Keratinocyte (primary cell): ENCODE data around the gene ANKFN1. TPM values are rescaled to one million over a fixed set of nuclear protein-coding genes. Genes with fewer than 3 reads are reported as not detected.

ENCODE experiments used
- DNase-seq: peaks from one replicate; pipeline ENCODE4 v3.0.0-alpha.2; 2011; ENCODE audit warnings: low read depth, missing footprints, low spot score
- FAIRE-seq: peaks from 2 replicates; lab custom pipeline; 2011; peaks lifted over from hg19 to GRCh38; lab: Jason Lieb, UNC
- H2AFZ ChIP-seq: 2 replicates; pipeline ENCODE4 v1.6.0; 2012; ENCODE audit warnings: low read length, control low read depth, inconsistent platforms; ENCODE audit not compliant: control insufficient read depth
- H3K27ac ChIP-seq: 2 replicates; pipeline ENCODE4 v1.5.1; 2011; ENCODE audit warnings: low read length; ENCODE audit not compliant: control insufficient read depth, insufficient read depth
- H3K27me3 ChIP-seq: 3 replicates; pipeline ENCODE4 v1.6.0; 2011; ENCODE audit warnings: low read length; ENCODE audit not compliant: control insufficient read depth, insufficient read depth; ENCODE audit errors: extremely low read depth
- H3K36me3 ChIP-seq, 2 experiments: 2 replicates in 1 of 2; 3 replicates in 1 of 2; pipeline ENCODE4 v1.5.1; 2011; ENCODE audit warnings: low read length in 2 of 2, mild to moderate bottlenecking in 1 of 2; ENCODE audit not compliant: control insufficient read depth in 2 of 2, insufficient read depth in 2 of 2; ENCODE audit errors: extremely low read depth in 1 of 2
- H3K4me1 ChIP-seq: 3 replicates; pipeline ENCODE4 v1.5.1; 2011; ENCODE audit warnings: low read length; ENCODE audit not compliant: control insufficient read depth, insufficient read depth; ENCODE audit errors: extremely low read depth
- H3K4me2 ChIP-seq: 3 replicates; pipeline ENCODE4 v1.6.0; 2011; ENCODE audit warnings: low read depth, low read length; ENCODE audit not compliant: control insufficient read depth, insufficient read depth; ENCODE audit errors: extremely low read depth
- H3K4me3 ChIP-seq, 3 experiments: fragments of 200-600 bp in 1 of 3; sonication (generic) in 1 of 3; 2 replicates in 2 of 3; 3 replicates in 1 of 3; pipeline ENCODE4 v1.5.1; 2011 to 2016; ENCODE audit warnings: low read length in 3 of 3, mild to moderate bottlenecking in 3 of 3, control low read depth in 2 of 3, inconsistent platforms in 1 of 3, low read depth in 1 of 3, mixed read lengths in 1 of 3, mixed run types in 1 of 3, moderate library complexity in 1 of 3; ENCODE audit not compliant: control insufficient read depth in 2 of 3, insufficient read depth in 2 of 3; ENCODE audit errors: extremely low read depth in 1 of 3
- H3K79me2 ChIP-seq: 2 replicates; pipeline ENCODE4 v1.6.0; 2012; ENCODE audit warnings: low read length; ENCODE audit not compliant: control insufficient read depth, insufficient read depth
- H3K9ac ChIP-seq: 3 replicates; pipeline ENCODE4 v1.6.0; 2011; ENCODE audit warnings: low read length; ENCODE audit not compliant: control insufficient read depth, insufficient read depth; ENCODE audit errors: extremely low read depth
- H3K9me1 ChIP-seq: 3 replicates; pipeline ENCODE4 v1.6.0; 2011; ENCODE audit warnings: low read length; ENCODE audit not compliant: control insufficient read depth, insufficient read depth; ENCODE audit errors: extremely low read depth
- H3K9me3 ChIP-seq: 2 replicates; pipeline ENCODE4 v1.5.1; 2012; ENCODE audit warnings: low read depth, low read length; ENCODE audit not compliant: control insufficient read depth
- H4K20me1 ChIP-seq: 3 replicates; pipeline ENCODE4 v1.6.0; 2011; ENCODE audit warnings: low read length; ENCODE audit not compliant: control insufficient read depth, insufficient read depth; ENCODE audit errors: extremely low read depth
- CTCF ChIP-seq, 3 experiments: IDR thresholded peaks in 1 of 3; conservative IDR thresholded peaks in 1 of 3; optimal IDR thresholded peaks in 1 of 3; 2 replicates in 2 of 3; 3 replicates in 1 of 3; pipeline versions ENCODE3 to v1.5.1; 2011; ENCODE audit warnings: low read length in 3 of 3, mild to moderate bottlenecking in 3 of 3, moderate library complexity in 2 of 3, control low read depth in 1 of 3, inconsistent platforms in 1 of 3; ENCODE audit not compliant: insufficient read depth in 2 of 3; ENCODE audit errors: extremely low read depth in 1 of 3
- EZH2 ChIP-seq: IDR thresholded peaks from one replicate; pipeline ENCODE4 v1.6.1; 2012; ENCODE audit warnings: inconsistent platforms, mild to moderate bottlenecking, low read length, moderate library complexity
- dilution Hi-C: fragments of 300-500 bp; cut with MboI; formaldehyde crosslinking; loops from one replicate; pipeline ENCODE4 v1.7.0; 2020; ENCODE audit warnings: low sequenced_read_pairs; ENCODE audit not compliant: extremely low pct_ligation_motif_present
- polyA plus RNA-seq, 5 experiments: library from polyadenylated mRNA; depleted of rRNA in 3 of 5; stranded (reverse) in 3 of 5; stranded (forward) in 1 of 5; unstranded in 1 of 5; fragments of >200 nt; gene quantifications; 1 replicate in 1 of 5; 2 replicates in 3 of 5; 3 replicates in 1 of 5; pipeline versions ENCODE4 v1.2.1 to v1.2.3, GENCODE V29; 2011 to 2012; ENCODE audit warnings: missing spikeins in 2 of 5, low read depth in 1 of 5, low replicate concordance in 1 of 5

The ANKFN1 gene
- polyA plus RNA-seq, 1 donor (not counting 4 experiments of a cell fraction or from before 2014, with no cell fraction given), result 0.12 TPM

GRCh38 chr17:56125830-56126819 lies 27.1 kb upstream of the ANKFN1 start:
- DNase-seq (no peak), FAIRE-seq (no peak)
- H3K9me3 ChIP-seq, result no peaks in the 10 kb centered on the region
- no peaks in the 10 kb centered on the region for H3K79me2 ChIP-seq
- no peaks in the 10 kb centered on the region for H4K20me1 ChIP-seq
- no peaks in the 10 kb centered on the region for H3K36me3 ChIP-seq
- no peaks in the 10 kb centered on the region for H3K4me1 ChIP-seq
- no peak for TF ChIP-seq EZH2
- peak; percentile 21 to 65 (median 50) for TF ChIP-seq CTCF (optimal IDR thresholded peaks at IDR 0.05 in 1 of 3, IDR thresholded peaks at IDR 0.05 in 1 of 3, conservative IDR thresholded peaks at IDR 0.05 in 1 of 3; ENCODE audit: extremely low read depth in 1 of 3, insufficient read depth in 2 of 3, low read length in 3 of 3)
- no peak overlapping the region for H3K4me2 ChIP-seq
- no peak overlapping the region for H2AFZ ChIP-seq
- no peak overlapping the region for H3K9ac ChIP-seq
- no peak overlapping the region for H3K4me3 ChIP-seq
- H3K9me1 ChIP-seq, result no peaks in the 10 kb centered on the region
- H3K27ac ChIP-seq, result no peak overlapping the region
- no peaks in the 10 kb centered on the region for H3K27me3 ChIP-seq
- dilution Hi-C loops, result no loop called here

GRCh38 chr17:56130026-56130425 lies 23.2 kb upstream of the ANKFN1 start:
- H4K20me1 ChIP-seq, result no peaks in the 10 kb centered on the region
- dilution Hi-C loops, result no loop called here
- no peak overlapping the region for H3K27ac ChIP-seq
- H3K9me1 ChIP-seq, result no peaks in the 10 kb centered on the region
- H3K9ac ChIP-seq, result no peak overlapping the region
- H3K36me3 ChIP-seq, result no peaks in the 10 kb centered on the region
- no peaks in the 10 kb centered on the region for H3K27me3 ChIP-seq
- TF ChIP-seq CTCF (optimal IDR thresholded peaks at IDR 0.05 in 1 of 3, IDR thresholded peaks at IDR 0.05 in 1 of 3, conservative IDR thresholded peaks at IDR 0.05 in 1 of 3; ENCODE audit: extremely low read depth in 1 of 3, insufficient read depth in 2 of 3, low read length in 3 of 3) (no peak), EZH2 (no peak)
- no peak overlapping the region for H2AFZ ChIP-seq
- no peak overlapping the region for H3K4me2 ChIP-seq
- no peaks in the 10 kb centered on the region for H3K79me2 ChIP-seq
- FAIRE-seq (no peak), DNase-seq (no peak)
- no peaks in the 10 kb centered on the region for H3K9me3 ChIP-seq
- H3K4me1 ChIP-seq, result no peaks in the 10 kb centered on the region
- no peak overlapping the region for H3K4me3 ChIP-seq
